SK-N-SH (cell line): Measurements from ENCODE around the gene AFF1. TPM values are rescaled to one million over a fixed set of nuclear protein-coding genes. Genes with fewer than 3 reads are reported as not detected.

Source experiments
- CTCF ChIA-PET: fragments of 300-600, 350-600 bp; formaldehyde crosslinking; extraction: SDS; loops from one replicate; lab custom pipeline; 2021; lab: Yijun Ruan, JAX
- POLR2A ChIA-PET: fragments of 350-600 bp; sonication (Branson Sonifier 250); formaldehyde crosslinking; extraction: SDS; loops from one replicate; lab custom pipeline; 2020; ENCODE audit warnings: antibody characterized with exemption, inconsistent platforms; lab: Yijun Ruan, JAX
- DNase-seq: peaks from one replicate; pipeline ENCODE4 v3.0.0; 2012
- H2AFZ ChIP-seq: fragments of 200-600 bp; sonication (generic); 2 replicates; pipeline ENCODE4 v1.8.1; 2016; ENCODE audit warnings: antibody characterized with exemption, mild to moderate bottlenecking, low read depth
- H3F3A ChIP-seq: fragments of 200-600 bp; sonication (generic); replicated peaks from 2 replicates; pipeline ENCODE3; 2016; ENCODE audit warnings: antibody characterized with exemption, mild to moderate bottlenecking; ENCODE audit not compliant: insufficient read depth
- H3K27ac ChIP-seq, 2 experiments: fragments of 200-500 bp in 1 of 2; fragments of 200-600 bp in 1 of 2; sonication (Bioruptor generic) in 1 of 2; sonication (generic), shearing (Covaris generic) in 1 of 2; 2 replicates each; pipeline versions ENCODE4 v1.5.1 to v1.6.1; 2014 to 2016; ENCODE audit warnings: low read depth in 2 of 2, inconsistent platforms in 1 of 2, low read length in 1 of 2, mild to moderate bottlenecking in 1 of 2, mixed read lengths in 1 of 2
- H3K27me3 ChIP-seq: fragments of 200-600 bp; sonication (generic), shearing (Covaris generic); 2 replicates; pipeline ENCODE4 v1.6.1; 2016; ENCODE audit warnings: mixed run types; ENCODE audit not compliant: insufficient read depth
- H3K36me3 ChIP-seq, 2 experiments: fragments of 200-500 bp in 1 of 2; fragments of 200-600 bp in 1 of 2; sonication (Bioruptor generic) in 1 of 2; sonication (generic) in 1 of 2; replicated peaks in 1 of 2; 2 replicates each; pipeline versions ENCODE3 to v1.5.1; 2014 to 2016; ENCODE audit warnings: low read length in 1 of 2, mild to moderate bottlenecking in 1 of 2; ENCODE audit not compliant: insufficient read depth in 2 of 2, control insufficient read depth in 1 of 2
- H3K4me1 ChIP-seq, 2 experiments: fragments of 200-500 bp in 1 of 2; fragments of 200-600 bp in 1 of 2; sonication (Bioruptor generic) in 1 of 2; sonication (generic), shearing (Covaris generic) in 1 of 2; 2 replicates each; pipeline versions ENCODE4 v1.5.1 to v1.6.1; 2014 to 2016; ENCODE audit warnings: low read depth in 1 of 2, low read length in 1 of 2, mixed run types in 1 of 2; ENCODE audit not compliant: insufficient read depth in 2 of 2, control insufficient read depth in 1 of 2
- H3K4me2 ChIP-seq: fragments of 200-600 bp; sonication (generic), shearing (Covaris generic); 2 replicates; pipeline ENCODE4 v1.6.1; 2017; ENCODE audit warnings: mixed run types
- H3K4me3 ChIP-seq, 2 experiments: fragments of 200-500 bp in 1 of 2; fragments of 200-600 bp in 1 of 2; sonication (Bioruptor generic) in 1 of 2; sonication (generic), shearing (Covaris generic) in 1 of 2; 2 replicates each; pipeline versions ENCODE4 v1.5.1 to v1.8.1; 2014 to 2016; ENCODE audit warnings: low read depth in 2 of 2, inconsistent platforms in 1 of 2, low read length in 1 of 2, mild to moderate bottlenecking in 1 of 2, mixed read lengths in 1 of 2, moderate library complexity in 1 of 2
- H3K79me2 ChIP-seq: fragments of 200-600 bp; sonication (generic); 2 replicates; pipeline ENCODE4 v1.8.1; 2017; ENCODE audit warnings: mild to moderate bottlenecking; ENCODE audit not compliant: insufficient read depth
- H3K9ac ChIP-seq: fragments of 200-600 bp; sonication (generic); 2 replicates; pipeline ENCODE4 v1.6.1; 2017; ENCODE audit warnings: mixed run types
- H3K9me2 ChIP-seq: fragments of 200-600 bp; sonication (generic); 2 replicates; pipeline ENCODE4 v1.6.1; 2017; ENCODE audit warnings: mixed run types
- H3K9me3 ChIP-seq: fragments of 200-600 bp; sonication (generic); 2 replicates; pipeline ENCODE4 v1.6.1; 2017; ENCODE audit warnings: mixed run types, mild to moderate bottlenecking, moderate library complexity
- H4K20me1 ChIP-seq: fragments of 200-600 bp; sonication (generic); 2 replicates; pipeline ENCODE4 v1.6.1; 2017; ENCODE audit warnings: mild to moderate bottlenecking, mixed run types; ENCODE audit not compliant: insufficient read depth
- CTCF ChIP-seq: fragments of 200-600 bp; sonication (generic); IDR thresholded peaks from 2 replicates; pipeline ENCODE4 v1.6.1; 2017; ENCODE audit warnings: antibody characterized with exemption, mild to moderate bottlenecking, moderate library complexity
- EP300 ChIP-seq, 2 experiments: IDR thresholded peaks; 2 replicates each; pipeline versions ENCODE4 v1.4.0 to v1.6.1; 2012; ENCODE audit warnings: borderline replicate concordance in 1 of 2, low read depth in 1 of 2, low read length in 1 of 2
- EZH2phosphoT487 ChIP-seq: fragments of 200-600 bp; sonication (generic); IDR thresholded peaks from 2 replicates; pipeline ENCODE4 v1.6.1; 2017; ENCODE audit warnings: low read depth, mixed run types, mild to moderate bottlenecking, antibody characterized with exemption, moderate library complexity, borderline replicate concordance
- FOSL2 ChIP-seq: IDR thresholded peaks from 2 replicates; pipeline ENCODE4 v1.4.0; 2012; ENCODE audit warnings: low read depth, mild to moderate bottlenecking, moderate library complexity, borderline replicate concordance
- FOXJ3 ChIP-seq: sonication (generic); formaldehyde crosslinking; IDR thresholded peaks from 2 replicates; pipeline ENCODE4 v1.5.1; 2020; ENCODE audit warnings: mild to moderate bottlenecking, missing genetic modification reagents
- FOXM1 ChIP-seq: IDR thresholded peaks from 2 replicates; pipeline ENCODE4 v1.4.0; 2012; ENCODE audit warnings: low read depth, mild to moderate bottlenecking
- MXI1 ChIP-seq: IDR thresholded peaks from 2 replicates; pipeline ENCODE4 v1.6.1; 2012; ENCODE audit warnings: mild to moderate bottlenecking, low read depth, low read length, improper control_type of control experiment
- NFIC ChIP-seq: IDR thresholded peaks from 2 replicates; pipeline ENCODE4 v1.4.0; 2012; ENCODE audit warnings: borderline replicate concordance
- NRF1 ChIP-seq: IDR thresholded peaks from 2 replicates; pipeline ENCODE4 v1.6.1; 2012; ENCODE audit warnings: low read depth, mild to moderate bottlenecking, low read length
- RAD21 ChIP-seq: IDR thresholded peaks from 2 replicates; pipeline ENCODE4 v1.6.1; 2012; ENCODE audit warnings: mild to moderate bottlenecking, low read length
- RCOR1 ChIP-seq: fragments of 150-350 bp; IDR thresholded peaks from 2 replicates; pipeline ENCODE4 v1.6.1; 2017; ENCODE audit warnings: antibody characterized with exemption, low read length
- RFX5 ChIP-seq: IDR thresholded peaks from 2 replicates; pipeline ENCODE4 v1.6.1; 2012; ENCODE audit warnings: mild to moderate bottlenecking, improper control_type of control experiment, low read length
- RXRA ChIP-seq: IDR thresholded peaks from 2 replicates; pipeline ENCODE4 v1.4.0; 2012; ENCODE audit warnings: low read depth, mild to moderate bottlenecking, borderline replicate concordance
- SIN3A ChIP-seq: IDR thresholded peaks from 2 replicates; pipeline ENCODE4 v1.6.1; 2012; ENCODE audit warnings: low read depth, mild to moderate bottlenecking, low read length, moderate library complexity, borderline replicate concordance
- SMC3 ChIP-seq: IDR thresholded peaks from 2 replicates; pipeline ENCODE4 v1.6.1; 2012; ENCODE audit warnings: low read depth, low read length, improper control_type of control experiment
- YY1 ChIP-seq: IDR thresholded peaks from 2 replicates; pipeline ENCODE4 v1.4.0; 2012; ENCODE audit warnings: low read depth, mild to moderate bottlenecking
- WGBS: methylation state at CpG from one replicate; pipeline ENCODE4 v1.1.6; 2017; ENCODE audit warnings: low lambda C conversion rate; 5-methylcytosine and 5-hydroxymethylcytosine counted together
- polyA plus RNA-seq, 3 experiments: library from polyadenylated mRNA; depleted of rRNA; stranded (reverse); fragments of >200 nt; gene quantifications; 2 replicates each; pipeline ENCODE4 v1.2.3, GENCODE V29; 2012
- TF ChIP-seq, protein P1 (sequence below): IDR thresholded peaks from 2 replicates; pipeline ENCODE4 v1.4.0; 2012; ENCODE audit warnings: low read depth, borderline replicate concordance
- TF ChIP-seq, protein P2 (sequence below): fragments of 150-350 bp; IDR thresholded peaks from 2 replicates; pipeline ENCODE4 v1.6.1; 2016; ENCODE audit warnings: mild to moderate bottlenecking, low read depth, low read length
- TF ChIP-seq, protein P3 (sequence below): IDR thresholded peaks from 2 replicates; pipeline ENCODE4 v1.6.1; 2012; ENCODE audit warnings: mild to moderate bottlenecking, low read depth, low read length, moderate library complexity

AFF1 gene
- polyA plus RNA-seq, 1 of the 3 experiments (the other 2 are of a cell fraction), result 2.7 TPM

GRCh38 chr4:87103691-87104187 lies 168.9 kb downstream of the AFF1 start (continued):
- TF ChIP-seq, protein P1, sequence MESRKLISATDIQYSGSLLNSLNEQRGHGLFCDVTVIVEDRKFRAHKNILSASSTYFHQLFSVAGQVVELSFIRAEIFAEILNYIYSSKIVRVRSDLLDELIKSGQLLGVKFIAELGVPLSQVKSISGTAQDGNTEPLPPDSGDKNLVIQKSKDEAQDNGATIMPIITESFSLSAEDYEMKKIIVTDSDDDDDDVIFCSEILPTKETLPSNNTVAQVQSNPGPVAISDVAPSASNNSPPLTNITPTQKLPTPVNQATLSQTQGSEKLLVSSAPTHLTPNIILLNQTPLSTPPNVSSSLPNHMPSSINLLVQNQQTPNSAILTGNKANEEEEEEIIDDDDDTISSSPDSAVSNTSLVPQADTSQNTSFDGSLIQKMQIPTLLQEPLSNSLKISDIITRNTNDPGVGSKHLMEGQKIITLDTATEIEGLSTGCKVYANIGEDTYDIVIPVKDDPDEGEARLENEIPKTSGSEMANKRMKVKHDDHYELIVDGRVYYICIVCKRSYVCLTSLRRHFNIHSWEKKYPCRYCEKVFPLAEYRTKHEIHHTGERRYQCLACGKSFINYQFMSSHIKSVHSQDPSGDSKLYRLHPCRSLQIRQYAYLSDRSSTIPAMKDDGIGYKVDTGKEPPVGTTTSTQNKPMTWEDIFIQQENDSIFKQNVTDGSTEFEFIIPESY, result no peak
- TF ChIP-seq FOXM1, result no peak
- TF ChIP-seq NFIC, result peak; percentile 49; the same call in 1 of the 2 replicates
- TF ChIP-seq SIN3A, result no peak
- no peak for TF ChIP-seq RXRA
- TF ChIP-seq NRF1, result no peak
- TF ChIP-seq RFX5, result no peak
- TF ChIP-seq, protein P2, sequence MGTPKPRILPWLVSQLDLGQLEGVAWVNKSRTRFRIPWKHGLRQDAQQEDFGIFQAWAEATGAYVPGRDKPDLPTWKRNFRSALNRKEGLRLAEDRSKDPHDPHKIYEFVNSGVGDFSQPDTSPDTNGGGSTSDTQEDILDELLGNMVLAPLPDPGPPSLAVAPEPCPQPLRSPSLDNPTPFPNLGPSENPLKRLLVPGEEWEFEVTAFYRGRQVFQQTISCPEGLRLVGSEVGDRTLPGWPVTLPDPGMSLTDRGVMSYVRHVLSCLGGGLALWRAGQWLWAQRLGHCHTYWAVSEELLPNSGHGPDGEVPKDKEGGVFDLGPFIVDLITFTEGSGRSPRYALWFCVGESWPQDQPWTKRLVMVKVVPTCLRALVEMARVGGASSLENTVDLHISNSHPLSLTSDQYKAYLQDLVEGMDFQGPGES, result no peak
- TF ChIP-seq, all 33 proteins: peak for 6

GRCh38 chr4:87105101-87105845 lies 170.5 kb downstream of the AFF1 start:
- H3K9ac ChIP-seq, result no peak overlapping the region
- no peak overlapping the region for H2AFZ ChIP-seq
- H4K20me1 ChIP-seq, result no peaks in the 10 kb centered on the region
- H3K36me3 ChIP-seq, result peaks cover 0 to 8% of the 10 kb centered on the region in 2 experiments
- H3K9me2 ChIP-seq, result no peaks in the 10 kb centered on the region
- no peaks in the 10 kb centered on the region for H3K9me3 ChIP-seq
- no peak overlapping the region for H3K4me3 ChIP-seq
- CTCF ChIA-PET, result interaction anchor here (0.6 to 4.3 kb wide), 8 partner anchors 10 to 609 kb away, joined by 3 to 23 read pairs (median 5); no protein-coding TSS in a partner anchor
- H3F3A ChIP-seq, result peaks cover 36% of the 10 kb centered on the region
- no peak overlapping the region for H3K27ac ChIP-seq
- 96% methylated on average over 5 of the region's 5 CpGs for WGBS
- POLR2A ChIA-PET, result no interaction called here
- H3K27me3 ChIP-seq, result no peaks in the 10 kb centered on the region
- no peaks in the 10 kb centered on the region for H3K79me2 ChIP-seq
- no peak for DNase-seq
- no peak overlapping the region for H3K4me2 ChIP-seq
- H3K4me1 ChIP-seq, result peaks cover 26 to 31% of the 10 kb centered on the region in 2 experiments
- TF ChIP-seq, protein P2, result no peak
- TF ChIP-seq EP300 (IDR thresholded peaks at IDR 0.05; ENCODE audit: borderline replicate concordance in 1 of 2, low read depth in 1 of 2, low read length in 1 of 2) (no peak), EZH2phosphoT487 (no peak), RAD21 (no peak), CTCF (no peak), MXI1 (no peak), FOXM1 (no peak), YY1 (no peak), FOXJ3 (no peak), RXRA (no peak), SIN3A (no peak), SMC3 (no peak), RCOR1 (no peak), FOSL2 (no peak)
- TF ChIP-seq, protein P3, sequence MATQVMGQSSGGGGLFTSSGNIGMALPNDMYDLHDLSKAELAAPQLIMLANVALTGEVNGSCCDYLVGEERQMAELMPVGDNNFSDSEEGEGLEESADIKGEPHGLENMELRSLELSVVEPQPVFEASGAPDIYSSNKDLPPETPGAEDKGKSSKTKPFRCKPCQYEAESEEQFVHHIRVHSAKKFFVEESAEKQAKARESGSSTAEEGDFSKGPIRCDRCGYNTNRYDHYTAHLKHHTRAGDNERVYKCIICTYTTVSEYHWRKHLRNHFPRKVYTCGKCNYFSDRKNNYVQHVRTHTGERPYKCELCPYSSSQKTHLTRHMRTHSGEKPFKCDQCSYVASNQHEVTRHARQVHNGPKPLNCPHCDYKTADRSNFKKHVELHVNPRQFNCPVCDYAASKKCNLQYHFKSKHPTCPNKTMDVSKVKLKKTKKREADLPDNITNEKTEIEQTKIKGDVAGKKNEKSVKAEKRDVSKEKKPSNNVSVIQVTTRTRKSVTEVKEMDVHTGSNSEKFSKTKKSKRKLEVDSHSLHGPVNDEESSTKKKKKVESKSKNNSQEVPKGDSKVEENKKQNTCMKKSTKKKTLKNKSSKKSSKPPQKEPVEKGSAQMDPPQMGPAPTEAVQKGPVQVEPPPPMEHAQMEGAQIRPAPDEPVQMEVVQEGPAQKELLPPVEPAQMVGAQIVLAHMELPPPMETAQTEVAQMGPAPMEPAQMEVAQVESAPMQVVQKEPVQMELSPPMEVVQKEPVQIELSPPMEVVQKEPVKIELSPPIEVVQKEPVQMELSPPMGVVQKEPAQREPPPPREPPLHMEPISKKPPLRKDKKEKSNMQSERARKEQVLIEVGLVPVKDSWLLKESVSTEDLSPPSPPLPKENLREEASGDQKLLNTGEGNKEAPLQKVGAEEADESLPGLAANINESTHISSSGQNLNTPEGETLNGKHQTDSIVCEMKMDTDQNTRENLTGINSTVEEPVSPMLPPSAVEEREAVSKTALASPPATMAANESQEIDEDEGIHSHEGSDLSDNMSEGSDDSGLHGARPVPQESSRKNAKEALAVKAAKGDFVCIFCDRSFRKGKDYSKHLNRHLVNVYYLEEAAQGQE, result no peak
